ENCODE data around the gene BHLHE40.
"Not testable (repeated sequence)": the region's sequence is repeated elsewhere in the genome, so short reads cannot be mapped to it uniquely, and the experiment has no call there.

BHLHE40 gene

GRCh38 chr3:4979428-4980228, at the start of gene BHLHE40:
Gene BHLHE40 (plus strand): TSS chr3:4979437. CDS start chr3:4979719, 282 bp downstream.
- DNase-seq = peak in 1 of 2 donors; percentile 26

GRCh38 chr3:4930501-4930900, 48.7 kb upstream of the BHLHE40 start:
- DNase-seq = no peak

GRCh38 chr3:4934050-4934449, 45.2 kb upstream of the BHLHE40 start:
- DNase-seq = no peak

- DNase-seq = no peak
Observed at GRCh38 chr3:4935347-4935746, 43.9 kb upstream of the BHLHE40 start.

- no peak for DNase-seq
Observed at GRCh38 chr3:4936982-4937614, 42.1 kb upstream of the BHLHE40 start.

GRCh38 chr3:4938281-4938982, 40.8 kb upstream of the BHLHE40 start:
- no peak for DNase-seq

GRCh38 chr3:4939276-4939675, 40.0 kb upstream of the BHLHE40 start:
- no peak for DNase-seq

- no peak for DNase-seq
Observed at GRCh38 chr3:4940985-4941384, 38.3 kb upstream of the BHLHE40 start.

GRCh38 chr3:4943549-4943948, 35.7 kb upstream of the BHLHE40 start:
- no peak for DNase-seq

GRCh38 chr3:4945324-4945723, 33.9 kb upstream of the BHLHE40 start:
- no peak for DNase-seq

GRCh38 chr3:4947028-4947427, 32.2 kb upstream of the BHLHE40 start:
- DNase-seq = no peak

- no peak for DNase-seq
Observed at GRCh38 chr3:4948395-4948794, 30.8 kb upstream of the BHLHE40 start.

- DNase-seq = no peak
Observed at GRCh38 chr3:4949004-4949403, 30.2 kb upstream of the BHLHE40 start.

- DNase-seq = no peak
Observed at GRCh38 chr3:4949659-4950058, 29.6 kb upstream of the BHLHE40 start.

GRCh38 chr3:4950351-4950784, 28.9 kb upstream of the BHLHE40 start:
- no peak for DNase-seq

- no peak for DNase-seq
Observed at GRCh38 chr3:4950948-4951347, 28.3 kb upstream of the BHLHE40 start.

- DNase-seq = no peak
Observed at GRCh38 chr3:4953119-4953518, 26.1 kb upstream of the BHLHE40 start.

GRCh38 chr3:4954256-4955000, 24.8 kb upstream of the BHLHE40 start:
- DNase-seq = no peak

GRCh38 chr3:4956099-4956498, 23.1 kb upstream of the BHLHE40 start:
- DNase-seq = no peak

- DNase-seq = no peak
Observed at GRCh38 chr3:4956738-4957137, 22.5 kb upstream of the BHLHE40 start.

- DNase-seq = no peak
Observed at GRCh38 chr3:4957978-4958377, 21.3 kb upstream of the BHLHE40 start.

- DNase-seq = no peak
Observed at GRCh38 chr3:4959180-4959579, 20.1 kb upstream of the BHLHE40 start.

- not testable (repeated sequence) for DNase-seq
Observed at GRCh38 chr3:4961865-4962264, 17.4 kb upstream of the BHLHE40 start.

Data from stimulated activated CD4-positive, alpha-beta T cell treated with anti-CD3 and anti-CD28 coated beads, Interleukin-2, amount 100 ng/mL, for 48 hours (primary cell).